K562 (cell line): Measurements from ENCODE around the gene TUFM. TPM values are rescaled to one million over a fixed set of nuclear protein-coding genes. Genes with fewer than 3 reads are reported as not detected.

Source experiments
- ATF1 ChIP-seq, 2 experiments: fragments of 450-650 bp in 1 of 2; IDR thresholded peaks; 2 replicates each; pipeline ENCODE4 v1.6.1; 2016; ENCODE audit warnings: missing compliant biosample characterization in 1 of 2, missing genetic modification characterization in 1 of 2
- CBFB ChIP-seq: sonication (generic); formaldehyde crosslinking; IDR thresholded peaks from 2 replicates; pipeline ENCODE4 v1.4.0; 2020; ENCODE audit warnings: mild to moderate bottlenecking, missing genetic modification reagents
- CEBPG ChIP-seq, 3 experiments: fragments of 200-800 bp in 1 of 3; sonication (Bioruptor generic) in 1 of 3; sonication (generic) in 1 of 3; formaldehyde crosslinking in 1 of 3; IDR thresholded peaks in 2 of 3; conservative IDR thresholded peaks in 1 of 3; 2 replicates each; pipeline versions ENCODE4 v1.6.1 to v1.8.0; 2016 to 2022; ENCODE audit warnings: missing compliant biosample characterization in 2 of 3, missing genetic modification characterization in 2 of 3, mild to moderate bottlenecking in 1 of 3, missing genetic modification reagents in 1 of 3
- CHD1 ChIP-seq: fragments of 200-600 bp; sonication (generic); IDR thresholded peaks from one replicate; pipeline ENCODE4 v1.6.1; 2012; ENCODE audit warnings: mild to moderate bottlenecking, moderate library complexity, low read length, inconsistent platforms
- KHSRP ChIP-seq: fragments of 450-650 bp; IDR thresholded peaks from 2 replicates; pipeline ENCODE4 v1.6.1; 2017
- LEF1 ChIP-seq: fragments of 450-650 bp; IDR thresholded peaks from 2 replicates; pipeline ENCODE4 v1.6.1; 2016; ENCODE audit warnings: mild to moderate bottlenecking
- MECOM ChIP-seq: fragments of 250-450 bp; sonication (Bioruptor Pico); IDR thresholded peaks from 2 replicates; pipeline ENCODE4 v1.8.0; 2022; ENCODE audit warnings: inconsistent platforms
- POLR2A ChIP-seq: fragments of 450-650 bp; conservative IDR thresholded peaks from 2 replicates; pipeline ENCODE4 v1.6.1; 2016
- RCOR1 ChIP-seq, 2 experiments: IDR thresholded peaks; 2 replicates each; pipeline ENCODE4 v1.6.1; 2012; ENCODE audit warnings: low read depth in 2 of 2, low read length in 2 of 2, borderline replicate concordance in 1 of 2, improper control_type of control experiment in 1 of 2
- TCFL5 ChIP-seq: fragments of 250-450 bp; sonication (Bioruptor Pico); conservative IDR thresholded peaks from 2 replicates; pipeline ENCODE4 v1.6.1; 2021; ENCODE audit warnings: mild to moderate bottlenecking, moderate library complexity, matching md5 sums
- USF2 ChIP-seq: sonication (generic); formaldehyde crosslinking; IDR thresholded peaks from 2 replicates; pipeline ENCODE4 v1.5.0; 2020; ENCODE audit warnings: missing genetic modification reagents
- ZNF395 ChIP-seq: fragments of 200-800 bp; sonication (Bioruptor generic); IDR thresholded peaks from 2 replicates; pipeline ENCODE4 v1.6.1; 2017; ENCODE audit warnings: missing genetic modification characterization, missing compliant biosample characterization
- ZNF445 ChIP-seq: fragments of 250-450 bp; sonication (Bioruptor Pico); IDR thresholded peaks from 2 replicates; pipeline ENCODE4 v1.4.0; 2020; ENCODE audit warnings: low read depth, mild to moderate bottlenecking, moderate library complexity
- ZNF584 ChIP-seq: fragments of 200-800 bp; sonication (Bioruptor generic); IDR thresholded peaks from 2 replicates; pipeline ENCODE4 v1.6.1; 2016; ENCODE audit warnings: low read depth, mild to moderate bottlenecking, missing genetic modification characterization, missing compliant biosample characterization
- ZNF639 ChIP-seq, 2 experiments: fragments of 200-800 bp in 1 of 2; sonication (Bioruptor generic) in 1 of 2; sonication (generic) in 1 of 2; formaldehyde crosslinking in 1 of 2; IDR thresholded peaks in 1 of 2; conservative IDR thresholded peaks in 1 of 2; 2 replicates each; pipeline versions ENCODE4 v1.5.0 to v1.6.1; 2016 to 2020; ENCODE audit warnings: missing compliant biosample characterization in 1 of 2, missing genetic modification characterization in 1 of 2, missing genetic modification reagents in 1 of 2
- polyA plus RNA-seq, 8 experiments: library from polyadenylated mRNA; depleted of rRNA in 4 of 8; stranded (reverse) in 5 of 8; unstranded in 3 of 8; fragments of >200 nt; fragmentation: Nextera tagmentation in 2 of 8; fragmentation: Illumina TruSeq in 1 of 8; extraction: Ambion mirVana in 2 of 8; extraction: Trizol in 1 of 8; gene quantifications; 2 replicates each; pipeline versions ENCODE4 v1.2.1 to v1.2.3, GENCODE V29; 2011 to 2014; ENCODE audit warnings: inconsistent platforms in 1 of 8, missing spikeins in 1 of 8
- total RNA-seq, 7 experiments: library from RNA; depleted of rRNA in 6 of 7; stranded (reverse); fragments of >200 nt in 6 of 7; fragmentation: Illumina TruSeq in 2 of 7; extraction: Trizol in 2 of 7; gene quantifications; 2 replicates each; pipeline versions ENCODE4 v1.2.1 to v1.2.3, GENCODE V29; 2011 to 2021; ENCODE audit warnings: low replicate concordance in 1 of 7
- TF ChIP-seq, protein P1 (sequence below): sonication (generic); formaldehyde crosslinking; IDR thresholded peaks from 2 replicates; pipeline ENCODE4 v1.8.1; 2023; ENCODE audit warnings: missing genetic modification reagents, mild to moderate bottlenecking, borderline replicate concordance

TUFM gene
- total and polyA plus RNA-seq, 9 of the 15 experiments (the other 6 are each of a cell fraction or from before 2014, with no cell fraction given), result 34.1 to 434 (median 256) TPM

GRCh38 chr16:28839004-28839639, 7.0 kb downstream of the TUFM start (continued):
- TF ChIP-seq ATF1 (CRISPR knock-in tag; IDR thresholded peaks at IDR 0.05) (no peak), ATF1 (tag; IDR thresholded peaks at IDR 0.05) (no peak), POLR2A (no peak), CEBPG (CRISPR knock-in tag; IDR thresholded peaks at IDR 0.05) (peak; percentile 82), CEBPG (tag; conservative IDR thresholded peaks at IDR 0.05 in 1 of 2, IDR thresholded peaks at IDR 0.05 in 1 of 2) (peak; percentile 18 to 96; a peak in 2 of 4 replicates), ZNF639 (CRISPR knock-in tag; conservative IDR thresholded peaks at IDR 0.05 in 1 of 2, IDR thresholded peaks at IDR 0.05 in 1 of 2) (no peak), ZNF395 (CRISPR knock-in tag) (peak; percentile 47; the same call in 1 of the 2 replicates), LEF1 (no peak), TCFL5 (no peak), KHSRP (no peak), MECOM (CRISPR knock-in tag) (no peak), ZNF445 (CRISPR knock-in tag) (no peak), USF2 (CRISPR knock-in tag) (no peak), RCOR1 (IDR thresholded peaks at IDR 0.05; ENCODE audit: borderline replicate concordance in 1 of 2, low read depth in 2 of 2, low read length in 2 of 2) (peak in 1 of 2 experiments; percentile 77; a peak in 1 of 4 replicates), CBFB (no peak), ZNF584 (CRISPR knock-in tag) (peak; percentile 91; the same call in 1 of the 2 replicates), CHD1 (no peak)
- TF ChIP-seq, protein P1, sequence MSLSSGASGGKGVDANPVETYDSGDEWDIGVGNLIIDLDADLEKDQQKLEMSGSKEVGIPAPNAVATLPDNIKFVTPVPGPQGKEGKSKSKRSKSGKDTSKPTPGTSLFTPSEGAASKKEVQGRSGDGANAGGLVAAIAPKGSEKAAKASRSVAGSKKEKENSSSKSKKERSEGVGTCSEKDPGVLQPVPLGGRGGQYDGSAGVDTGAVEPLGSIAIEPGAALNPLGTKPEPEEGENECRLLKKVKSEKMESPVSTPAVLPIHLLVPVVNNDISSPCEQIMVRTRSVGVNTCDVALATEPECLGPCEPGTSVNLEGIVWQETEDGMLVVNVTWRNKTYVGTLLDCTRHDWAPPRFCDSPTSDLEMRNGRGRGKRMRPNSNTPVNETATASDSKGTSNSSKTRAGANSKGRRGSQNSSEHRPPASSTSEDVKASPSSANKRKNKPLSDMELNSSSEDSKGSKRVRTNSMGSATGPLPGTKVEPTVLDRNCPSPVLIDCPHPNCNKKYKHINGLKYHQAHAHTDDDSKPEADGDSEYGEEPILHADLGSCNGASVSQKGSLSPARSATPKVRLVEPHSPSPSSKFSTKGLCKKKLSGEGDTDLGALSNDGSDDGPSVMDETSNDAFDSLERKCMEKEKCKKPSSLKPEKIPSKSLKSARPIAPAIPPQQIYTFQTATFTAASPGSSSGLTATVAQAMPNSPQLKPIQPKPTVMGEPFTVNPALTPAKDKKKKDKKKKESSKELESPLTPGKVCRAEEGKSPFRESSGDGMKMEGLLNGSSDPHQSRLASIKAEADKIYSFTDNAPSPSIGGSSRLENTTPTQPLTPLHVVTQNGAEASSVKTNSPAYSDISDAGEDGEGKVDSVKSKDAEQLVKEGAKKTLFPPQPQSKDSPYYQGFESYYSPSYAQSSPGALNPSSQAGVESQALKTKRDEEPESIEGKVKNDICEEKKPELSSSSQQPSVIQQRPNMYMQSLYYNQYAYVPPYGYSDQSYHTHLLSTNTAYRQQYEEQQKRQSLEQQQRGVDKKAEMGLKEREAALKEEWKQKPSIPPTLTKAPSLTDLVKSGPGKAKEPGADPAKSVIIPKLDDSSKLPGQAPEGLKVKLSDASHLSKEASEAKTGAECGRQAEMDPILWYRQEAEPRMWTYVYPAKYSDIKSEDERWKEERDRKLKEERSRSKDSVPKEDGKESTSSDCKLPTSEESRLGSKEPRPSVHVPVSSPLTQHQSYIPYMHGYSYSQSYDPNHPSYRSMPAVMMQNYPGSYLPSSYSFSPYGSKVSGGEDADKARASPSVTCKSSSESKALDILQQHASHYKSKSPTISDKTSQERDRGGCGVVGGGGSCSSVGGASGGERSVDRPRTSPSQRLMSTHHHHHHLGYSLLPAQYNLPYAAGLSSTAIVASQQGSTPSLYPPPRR (CRISPR knock-in tag), result no peak
